H9 (cell line): ENCODE measurements around the gene TANGO6. TPM values are rescaled to one million over a fixed set of nuclear protein-coding genes. Genes with fewer than 3 reads are reported as not detected.

Source experiments
- DNase-seq: peaks from one replicate; pipeline ENCODE4 v3.0.0-alpha.2; 2017
- H2AFZ ChIP-seq: one replicate; pipeline ENCODE4 v1.6.1; 2013; ENCODE audit warnings: mild to moderate bottlenecking, low read length, control low read depth, moderate library complexity
- H2AK5ac ChIP-seq: 2 replicates; pipeline ENCODE4 v1.6.1; 2013; ENCODE audit warnings: low read length, control low read depth, mixed read lengths; ENCODE audit not compliant: insufficient read length
- H2BK120ac ChIP-seq: one replicate; pipeline ENCODE4 v1.6.1; 2013; ENCODE audit warnings: low read depth, mild to moderate bottlenecking, low read length, control low read depth, inconsistent platforms; ENCODE audit not compliant: poor library complexity, severe bottlenecking
- H2BK12ac ChIP-seq: 2 replicates; pipeline ENCODE4 v1.6.1; 2013; ENCODE audit warnings: low read length, control low read depth, mixed read lengths, low read depth; ENCODE audit not compliant: insufficient read length
- H2BK15ac ChIP-seq: 2 replicates; pipeline ENCODE4 v1.6.1; 2013; ENCODE audit warnings: low read depth, low read length, control low read depth
- H2BK20ac ChIP-seq: one replicate; pipeline ENCODE4 v1.6.1; 2013; ENCODE audit warnings: low read depth, mild to moderate bottlenecking, low read length, control low read depth, inconsistent platforms; ENCODE audit not compliant: poor library complexity, severe bottlenecking
- H2BK5ac ChIP-seq: 2 replicates; pipeline ENCODE4 v1.6.1; 2013; ENCODE audit warnings: low read length, control low read depth, mixed read lengths; ENCODE audit not compliant: insufficient read length
- H3K14ac ChIP-seq: 2 replicates; pipeline ENCODE4 v1.6.1; 2013; ENCODE audit warnings: low read length, control low read depth; ENCODE audit not compliant: insufficient read depth
- H3K18ac ChIP-seq: 2 replicates; pipeline ENCODE4 v1.6.1; 2013; ENCODE audit warnings: low read depth, mild to moderate bottlenecking, mixed read lengths, low read length, control low read depth; ENCODE audit not compliant: insufficient read length
- H3K23ac ChIP-seq: 2 replicates; pipeline ENCODE4 v1.6.1; 2013; ENCODE audit warnings: low read length, control low read depth, mixed read lengths, low read depth; ENCODE audit not compliant: insufficient read length
- H3K23me2 ChIP-seq: 2 replicates; pipeline ENCODE4 v1.6.1; 2013; ENCODE audit warnings: low read depth, mild to moderate bottlenecking, mixed read lengths, low read length, control low read depth; ENCODE audit not compliant: insufficient read length, poor library complexity, severe bottlenecking
- H3K27ac ChIP-seq: 2 replicates; pipeline ENCODE4 v1.5.1; 2013; ENCODE audit warnings: low read length, control low read depth, mixed read lengths, low read depth; ENCODE audit not compliant: insufficient read length
- H3K27me3 ChIP-seq: 2 replicates; pipeline ENCODE4 v1.6.1; 2013; ENCODE audit warnings: low read length, control low read depth, inconsistent platforms; ENCODE audit not compliant: insufficient read depth
- H3K4ac ChIP-seq: 2 replicates; pipeline ENCODE4 v1.6.1; 2013; ENCODE audit warnings: low read depth, mild to moderate bottlenecking, control low read depth, inconsistent platforms, low read length, moderate library complexity
- H3K4me1 ChIP-seq: 2 replicates; pipeline ENCODE4 v1.6.1; 2013; ENCODE audit warnings: low read length, control low read depth, inconsistent platforms; ENCODE audit not compliant: insufficient read depth
- H3K4me2 ChIP-seq: 2 replicates; pipeline ENCODE4 v1.6.1; 2013; ENCODE audit warnings: low read length, control low read depth, mixed read lengths; ENCODE audit not compliant: insufficient read length, insufficient read depth
- H3K56ac ChIP-seq: 2 replicates; pipeline ENCODE4 v1.6.1; 2013; ENCODE audit warnings: low read depth, mild to moderate bottlenecking, mixed read lengths, low read length, control low read depth; ENCODE audit not compliant: insufficient read length
- H3K79me1 ChIP-seq: 2 replicates; pipeline ENCODE4 v1.6.1; 2013; ENCODE audit warnings: low read depth, mild to moderate bottlenecking, moderate library complexity, low read length, control low read depth, inconsistent platforms; ENCODE audit not compliant: insufficient read depth, poor library complexity, severe bottlenecking
- H3K79me2 ChIP-seq: 2 replicates; pipeline ENCODE4 v1.6.1; 2013; ENCODE audit warnings: low read length, control low read depth, inconsistent platforms; ENCODE audit not compliant: insufficient read depth
- H3K9ac ChIP-seq: 2 replicates; pipeline ENCODE4 v1.6.1; 2013; ENCODE audit warnings: low read length, control low read depth, mixed read lengths; ENCODE audit not compliant: insufficient read length; ENCODE audit errors: extremely low read depth
- H3K9me3 ChIP-seq: one replicate; pipeline ENCODE4 v1.6.1; 2013; ENCODE audit warnings: low read depth, low read length, inconsistent platforms; ENCODE audit not compliant: control insufficient read depth
- H3T11ph ChIP-seq: one replicate; pipeline ENCODE4 v1.6.1; 2013; ENCODE audit warnings: mild to moderate bottlenecking, low read length, control low read depth, inconsistent platforms
- H4K20me1 ChIP-seq: one replicate; pipeline ENCODE4 v1.6.1; 2013; ENCODE audit not compliant: control insufficient read depth, insufficient read length, insufficient read depth
- H4K5ac ChIP-seq: 2 replicates; pipeline ENCODE4 v1.6.1; 2013; ENCODE audit warnings: low read depth, mild to moderate bottlenecking, mixed read lengths, low read length, control low read depth; ENCODE audit not compliant: insufficient read length
- H4K8ac ChIP-seq: replicated peaks from 2 replicates; pipeline ENCODE4 v1.6.1; 2013; ENCODE audit warnings: low read length, control low read depth, mixed read lengths, low read depth; ENCODE audit not compliant: insufficient read length
- H4K91ac ChIP-seq: 2 replicates; pipeline ENCODE4 v1.6.1; 2013; ENCODE audit warnings: low read depth, mild to moderate bottlenecking, moderate library complexity, mixed read lengths, low read length, control low read depth; ENCODE audit not compliant: insufficient read length
- H3K27ac Mint-ChIP-seq, 3 experiments: 2 replicates in 2 of 3; 3 replicates in 1 of 3; pipeline ENCODE4 v1.8.0; 2020 to 2021; ENCODE audit warnings: mixed read lengths in 3 of 3, mild to moderate bottlenecking in 1 of 3, moderate library complexity in 1 of 3
- H3K27me3 Mint-ChIP-seq: 2 replicates; pipeline ENCODE4 v1.8.0; 2021; ENCODE audit warnings: low read depth, mild to moderate bottlenecking, moderate library complexity, mixed read lengths
- H3K36me3 Mint-ChIP-seq, 3 experiments: 2 replicates in 2 of 3; 3 replicates in 1 of 3; pipeline ENCODE4 v1.8.0; 2020 to 2021; ENCODE audit warnings: low read depth in 3 of 3, mixed read lengths in 3 of 3; ENCODE audit not compliant: insufficient read depth in 1 of 3
- H3K4me1 Mint-ChIP-seq, 2 experiments: 2 replicates each; pipeline ENCODE4 v1.8.0; 2020; ENCODE audit warnings: mixed read lengths in 2 of 2
- H3K4me3 Mint-ChIP-seq, 2 experiments: 2 replicates in 1 of 2; 3 replicates in 1 of 2; pipeline ENCODE4 v1.8.0; 2020 to 2021; ENCODE audit warnings: mild to moderate bottlenecking in 2 of 2, mixed read lengths in 2 of 2, moderate library complexity in 1 of 2
- H3K9me3 Mint-ChIP-seq, 2 experiments: 2 replicates in 1 of 2; 3 replicates in 1 of 2; pipeline ENCODE4 v1.8.0; 2020; ENCODE audit warnings: mild to moderate bottlenecking in 2 of 2, mixed read lengths in 2 of 2, moderate library complexity in 1 of 2
- CTCF ChIP-seq: fragments of 200-600 bp; sonication (generic); conservative IDR thresholded peaks from 3 replicates; pipeline ENCODE4 v1.8.0; 2021; ENCODE audit warnings: antibody characterized with exemption, mild to moderate bottlenecking
- WGBS: extraction: QIAGEN DNeasy Blood & Tissue Kit; methylation state at CpG from one replicate; pipeline ENCODE4 v1.1.7; 2013; ENCODE audit warnings: missing lambda C conversion rate, low lambda C conversion rate, mixed read lengths; ENCODE audit not compliant: insufficient read length; ENCODE audit errors: extremely low coverage; 5-methylcytosine and 5-hydroxymethylcytosine counted together
- total RNA-seq: library from RNA; stranded (reverse); gene quantifications from 2 replicates; pipeline ENCODE4 v1.2.1, GENCODE V29; 2021

Gene TANGO6
- total RNA-seq, 1 experiment from 2014 or later = 12.0 TPM

DNA sequence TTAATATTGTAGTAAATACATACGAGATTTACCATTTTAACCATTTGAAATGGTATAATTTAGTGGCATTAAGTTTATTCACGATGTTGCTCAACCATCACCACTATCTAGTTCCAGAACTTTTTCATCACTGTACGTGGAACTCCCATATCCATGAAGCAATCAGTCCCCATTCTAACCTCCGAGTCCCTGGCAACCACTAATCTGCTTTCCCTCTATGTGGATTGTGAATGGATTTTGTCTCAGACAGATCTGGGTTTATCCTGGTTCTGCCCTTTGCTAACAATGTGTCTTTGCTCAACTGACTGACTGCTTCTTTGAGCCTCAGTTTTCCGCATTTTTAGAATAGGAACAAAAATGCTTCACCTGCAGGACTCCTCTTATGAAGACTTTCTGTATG lies 51.4 kb downstream of the TANGO6 start:
- Histone ChIP-seq H3K9ac (no peak overlapping the region), H4K8ac (no peak overlapping the region), H4K20me1 (no peaks in the 10 kb centered on the region), H2BK12ac (no peak overlapping the region), H3K4ac (no peak overlapping the region), H3K27ac (no peak overlapping the region), H3K18ac (no peak overlapping the region), H4K91ac (no peak overlapping the region), H2BK5ac (no peak overlapping the region), H3K27me3 (no peaks in the 10 kb centered on the region), H2BK120ac (no peak overlapping the region), H2AFZ (no peak overlapping the region), H3T11ph (no peak overlapping the region), H3K23ac (no peak overlapping the region), H3K79me1 (no peaks in the 10 kb centered on the region), H3K79me2 (no peaks in the 10 kb centered on the region), H2BK15ac (no peak overlapping the region), H3K4me2 (no peak overlapping the region), H2BK20ac (no peak overlapping the region), H4K5ac (no peak overlapping the region), H3K14ac (no peak overlapping the region), H3K23me2 (no peaks in the 10 kb centered on the region), H3K56ac (no peak overlapping the region), H3K4me1 (no peaks in the 10 kb centered on the region), H3K9me3 (no peaks in the 10 kb centered on the region), H2AK5ac (no peak overlapping the region)
- WGBS = no CpG with 5 or more reads among the region's 5 CpGs
- no peak for TF ChIP-seq CTCF
- no peaks in the 10 kb centered on the region for H3K9me3 Mint-ChIP-seq
- no peak overlapping the region for H3K27ac Mint-ChIP-seq
- H3K4me3 Mint-ChIP-seq = no peak overlapping the region
- no peaks in the 10 kb centered on the region for H3K27me3 Mint-ChIP-seq
- H3K4me1 Mint-ChIP-seq = no peaks in the 10 kb centered on the region
- DNase-seq = no peak
- no peaks in the 10 kb centered on the region; a peak in 1 of 7 replicates for H3K36me3 Mint-ChIP-seq
